PC-3 (cell line): ENCODE data around the gene PPHLN1.

Experiments
- EZH2phosphoT487 ChIP-seq: fragments of 300-600 bp; sonication (generic); IDR thresholded peaks from 2 replicates; pipeline ENCODE4 v1.6.1; 2018; ENCODE audit warnings: mild to moderate bottlenecking, antibody characterized with exemption, low read length, borderline replicate concordance
- TF ChIP-seq, protein P1 (sequence below): fragments of 300-600 bp; sonication (generic); conservative IDR thresholded peaks from 2 replicates; pipeline ENCODE4 v1.5.1; 2017; ENCODE audit warnings: antibody characterized with exemption, low read depth, mild to moderate bottlenecking, low read length

DNA sequence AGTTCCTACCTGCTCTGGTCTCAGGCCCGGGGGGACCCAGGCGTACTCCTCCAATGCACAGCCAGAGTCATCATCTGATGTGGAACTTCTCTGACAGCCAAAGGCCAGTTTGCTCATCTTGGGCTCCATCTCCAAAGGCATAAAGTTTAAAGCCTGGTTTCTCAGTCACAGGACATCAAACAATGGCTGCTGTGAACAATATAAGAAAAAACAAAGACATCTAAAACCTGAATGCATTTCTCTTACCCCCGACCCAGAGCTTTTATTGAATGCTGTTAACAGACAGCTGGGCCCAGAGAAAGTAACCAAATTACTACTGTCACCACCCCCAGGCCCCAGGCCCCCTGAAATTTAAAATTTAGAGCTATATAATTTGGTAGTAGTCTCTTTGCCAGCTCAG is 146.4 kb downstream of the PPHLN1 start:
- TF ChIP-seq, protein P1, sequence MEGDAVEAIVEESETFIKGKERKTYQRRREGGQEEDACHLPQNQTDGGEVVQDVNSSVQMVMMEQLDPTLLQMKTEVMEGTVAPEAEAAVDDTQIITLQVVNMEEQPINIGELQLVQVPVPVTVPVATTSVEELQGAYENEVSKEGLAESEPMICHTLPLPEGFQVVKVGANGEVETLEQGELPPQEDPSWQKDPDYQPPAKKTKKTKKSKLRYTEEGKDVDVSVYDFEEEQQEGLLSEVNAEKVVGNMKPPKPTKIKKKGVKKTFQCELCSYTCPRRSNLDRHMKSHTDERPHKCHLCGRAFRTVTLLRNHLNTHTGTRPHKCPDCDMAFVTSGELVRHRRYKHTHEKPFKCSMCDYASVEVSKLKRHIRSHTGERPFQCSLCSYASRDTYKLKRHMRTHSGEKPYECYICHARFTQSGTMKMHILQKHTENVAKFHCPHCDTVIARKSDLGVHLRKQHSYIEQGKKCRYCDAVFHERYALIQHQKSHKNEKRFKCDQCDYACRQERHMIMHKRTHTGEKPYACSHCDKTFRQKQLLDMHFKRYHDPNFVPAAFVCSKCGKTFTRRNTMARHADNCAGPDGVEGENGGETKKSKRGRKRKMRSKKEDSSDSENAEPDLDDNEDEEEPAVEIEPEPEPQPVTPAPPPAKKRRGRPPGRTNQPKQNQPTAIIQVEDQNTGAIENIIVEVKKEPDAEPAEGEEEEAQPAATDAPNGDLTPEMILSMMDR = no peak
- TF ChIP-seq EZH2phosphoT487 = no peak
